Measurements from ENCODE around the gene CATSPERB.

- TF ChIP-seq POLR2A (IDR thresholded peaks at IDR 0.05) = no peak
- no peak for TF ChIP-seq CTCF (IDR thresholded peaks at IDR 0.05)
These were observed 198.3 kb downstream of the CATSPERB start for GRCh38 chr14:91533623-91534022.

Measured in thyroid gland (tissue), 4 donors.